Measurements from ENCODE around the gene RARB.

The RARB gene

GRCh38 chr3:25556447-25556846, 128.4 kb downstream of the RARB start:
- no peak for FAIRE-seq

GRCh38 chr3:25557694-25558093, 129.6 kb downstream of the RARB start:
- no peak for FAIRE-seq

GRCh38 chr3:25558121-25558520, 130.1 kb downstream of the RARB start:
- FAIRE-seq, result peak; percentile 75

GRCh38 chr3:25558796-25559195, 130.7 kb downstream of the RARB start:
- no peak for FAIRE-seq

GRCh38 chr3:25563601-25564000, 135.5 kb downstream of the RARB start:
- no peak for FAIRE-seq

- FAIRE-seq, result no peak
These were observed 136.0 kb downstream of the RARB start for GRCh38 chr3:25564075-25564474.

- no peak for FAIRE-seq
These were observed 137.7 kb downstream of the RARB start for GRCh38 chr3:25565807-25566206.

GRCh38 chr3:25566358-25566920, 138.4 kb downstream of the RARB start:
- no peak for FAIRE-seq

- FAIRE-seq, result no peak
These were observed 139.3 kb downstream of the RARB start for GRCh38 chr3:25567388-25567787.

- no peak for FAIRE-seq
These were observed 139.9 kb downstream of the RARB start for GRCh38 chr3:25567806-25568524.

GRCh38 chr3:25568525-25569078, 140.5 kb downstream of the RARB start:
- FAIRE-seq, result no peak

GRCh38 chr3:25571285-25571684, 143.2 kb downstream of the RARB start:
- no peak for FAIRE-seq

- no peak for FAIRE-seq
These were observed 144.3 kb downstream of the RARB start for GRCh38 chr3:25572336-25572735.

- no peak for FAIRE-seq
These were observed 144.9 kb downstream of the RARB start for GRCh38 chr3:25572919-25573385.

GRCh38 chr3:25573386-25574171, 145.5 kb downstream of the RARB start:
- no peak for FAIRE-seq

- FAIRE-seq, result no peak
These were observed 146.2 kb downstream of the RARB start for GRCh38 chr3:25574172-25574765.

- FAIRE-seq, result no peak
These were observed 146.9 kb downstream of the RARB start for GRCh38 chr3:25575001-25575400.

- no peak for FAIRE-seq
These were observed 148.1 kb downstream of the RARB start for GRCh38 chr3:25576146-25576545.

- FAIRE-seq, result no peak
These were observed 148.9 kb downstream of the RARB start for GRCh38 chr3:25576831-25577454.

GRCh38 chr3:25578059-25578458, 150.0 kb downstream of the RARB start:
- no peak for FAIRE-seq

GRCh38 chr3:25580534-25580933, 152.5 kb downstream of the RARB start:
- no peak for FAIRE-seq

GRCh38 chr3:25581335-25581734, 153.3 kb downstream of the RARB start:
- FAIRE-seq, result no peak

GRCh38 chr3:25581823-25582222, 153.8 kb downstream of the RARB start:
- no peak for FAIRE-seq

All from endometrium (tissue), 2 donors.